IPS DF 6.9 (cell line): ENCODE data around the gene UBAP1.

ENCODE experiments used
- DNase-seq: peaks from one replicate; pipeline ENCODE4 v3.0.0-alpha.2; 2013; ENCODE audit warnings: low read depth, low spot score
- H3K27ac ChIP-seq: one replicate; pipeline ENCODE4 v1.5.1; 2013; ENCODE audit warnings: low read length, control low read depth
- H3K27me3 ChIP-seq: 2 replicates; pipeline ENCODE4 v1.6.1; 2013; ENCODE audit warnings: mild to moderate bottlenecking, low read length; ENCODE audit not compliant: control insufficient read depth, insufficient read depth
- H3K36me3 ChIP-seq: 2 replicates; pipeline ENCODE4 v1.6.1; 2013; ENCODE audit warnings: low read length; ENCODE audit not compliant: control insufficient read depth, insufficient read depth
- H3K4me1 ChIP-seq: 2 replicates; pipeline ENCODE4 v1.6.1; 2013; ENCODE audit warnings: low read length; ENCODE audit not compliant: control insufficient read depth, insufficient read depth
- H3K4me3 ChIP-seq: 2 replicates; pipeline ENCODE4 v1.5.1; 2013; ENCODE audit warnings: mild to moderate bottlenecking, low read length
- H3K9me3 ChIP-seq: 2 replicates; pipeline ENCODE4 v1.6.1; 2013; ENCODE audit warnings: low read length, inconsistent platforms; ENCODE audit not compliant: control insufficient read depth, insufficient read depth
- WGBS: extraction: QIAGEN DNeasy Blood & Tissue Kit; methylation state at CpG from one replicate; pipeline ENCODE4 v1.1.7; 2013; ENCODE audit warnings: mixed read lengths, missing lambda C conversion rate; ENCODE audit not compliant: insufficient read length, insufficient coverage; 5-methylcytosine and 5-hydroxymethylcytosine counted together

Gene UBAP1

DNA sequence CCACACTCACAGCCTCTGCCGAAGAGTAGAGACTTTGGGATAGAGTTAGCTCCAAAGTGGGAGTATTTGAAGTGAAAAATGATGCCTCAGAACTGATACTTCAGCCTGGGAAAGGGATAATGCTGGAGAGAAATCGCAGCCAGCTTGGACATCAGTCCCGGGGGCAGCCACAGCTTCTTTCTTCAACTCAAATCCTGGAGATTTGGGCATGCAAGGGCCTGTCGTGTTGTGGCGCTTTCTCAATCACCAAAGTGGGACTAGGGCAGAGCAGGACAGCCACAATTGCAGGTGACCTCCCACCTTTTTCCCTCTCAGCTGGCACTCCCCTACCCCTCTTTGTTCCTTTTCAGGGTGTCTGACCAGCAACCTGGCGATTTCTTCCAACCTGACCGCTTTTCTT, 70.4 kb downstream of the UBAP1 start:
- no peak overlapping the region for H3K27ac ChIP-seq
- no peaks in the 10 kb centered on the region for H3K4me1 ChIP-seq
- WGBS, result no CpG with 5 or more reads among the region's 7 CpGs
- no peak for DNase-seq
- H3K9me3 ChIP-seq, result no peaks in the 10 kb centered on the region
- no peaks in the 10 kb centered on the region for H3K27me3 ChIP-seq
- peaks cover 6% of the 10 kb centered on the region; the same call in 1 of the 2 replicates for H3K36me3 ChIP-seq
- H3K4me3 ChIP-seq, result no peak overlapping the region

DNA sequence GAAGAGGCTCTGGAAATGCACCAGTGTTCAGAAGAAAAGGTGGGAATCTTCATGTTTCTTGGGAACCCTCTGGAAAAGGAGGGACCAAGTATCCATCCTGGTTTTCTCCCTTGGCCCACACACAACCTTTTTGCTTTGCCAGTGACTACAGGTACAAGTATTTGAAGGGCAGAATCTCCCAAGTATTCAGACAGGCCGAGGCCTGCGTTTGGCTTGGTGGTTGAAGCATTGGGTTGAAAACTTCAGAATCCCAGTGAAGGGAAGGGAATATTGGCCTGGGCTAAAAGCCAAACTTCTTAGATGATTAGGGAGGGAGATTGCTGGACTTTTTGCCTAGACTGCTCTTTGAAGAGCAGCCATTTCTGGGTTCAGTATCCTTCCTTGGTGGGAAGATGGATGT, 71.9 kb downstream of the UBAP1 start:
- Histone ChIP-seq H3K9me3 (no peaks in the 10 kb centered on the region), H3K36me3 (peaks cover 6% of the 10 kb centered on the region; the same call in 1 of the 2 replicates), H3K4me1 (no peaks in the 10 kb centered on the region), H3K27me3 (no peaks in the 10 kb centered on the region), H3K27ac (no peak overlapping the region), H3K4me3 (no peak overlapping the region)
- no peak for DNase-seq
- no CpG with 5 or more reads among the region's 2 CpGs for WGBS

DNA sequence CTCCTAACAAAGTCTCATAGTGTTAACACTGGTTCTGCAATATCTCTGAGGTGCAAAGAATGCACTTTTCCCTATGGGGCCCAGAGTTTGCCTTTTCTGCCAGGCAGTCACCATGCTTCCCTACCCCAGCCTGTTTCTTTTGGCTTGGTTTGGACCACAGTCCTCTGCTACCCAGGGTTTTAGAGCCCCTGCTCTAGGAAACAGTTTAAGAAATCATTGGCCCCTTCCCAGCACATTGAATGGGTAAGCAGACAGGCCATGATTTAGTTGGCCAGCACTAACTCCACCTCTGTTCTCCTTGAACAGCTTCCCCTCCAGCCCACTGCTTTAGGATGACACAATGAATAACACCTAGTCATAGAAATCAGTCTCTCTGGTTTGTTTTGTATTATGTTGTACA, 73.2 kb downstream of the UBAP1 start:
- Histone ChIP-seq H3K27ac (no peak overlapping the region), H3K36me3 (peaks cover 6% of the 10 kb centered on the region; the same call in 1 of the 2 replicates)

DNA sequence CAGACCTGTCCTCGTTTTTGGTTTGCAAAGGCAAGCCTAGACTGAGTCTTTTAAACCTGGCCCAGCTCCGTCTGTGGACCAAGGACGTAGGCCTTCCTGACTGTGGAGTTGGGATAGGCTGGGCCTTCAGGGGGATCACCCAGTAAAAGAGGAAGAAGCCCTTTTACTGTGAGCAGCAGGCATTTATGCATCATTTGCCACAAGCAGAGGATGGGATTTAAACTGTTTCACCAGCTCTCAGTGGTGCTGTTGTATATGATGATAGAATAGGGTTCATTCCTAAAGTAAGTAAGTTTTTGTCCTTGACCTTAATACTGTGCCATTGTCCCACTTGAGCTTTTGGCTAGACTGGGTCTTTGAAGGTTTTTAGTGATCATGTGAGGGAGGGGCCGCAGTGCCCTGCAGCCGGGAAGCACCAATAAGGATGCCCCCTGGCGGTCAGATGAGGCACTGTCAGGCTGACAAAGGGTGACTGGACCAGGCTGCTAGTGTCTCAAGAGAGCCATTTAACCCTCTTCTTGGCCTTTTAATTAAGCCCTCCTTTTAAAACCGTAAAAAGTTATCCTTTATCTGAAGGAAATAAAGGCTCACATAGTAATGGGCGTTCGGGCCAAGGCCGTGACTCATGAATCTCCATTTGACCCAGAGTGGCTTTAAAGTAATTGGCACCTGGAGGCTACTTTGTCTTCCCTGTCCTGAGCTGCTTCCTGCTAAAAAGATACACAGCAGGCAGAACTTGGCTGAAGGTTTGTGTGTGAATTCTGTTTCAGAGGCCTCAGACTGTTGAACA, 74.0 kb downstream of the UBAP1 start:
- H3K36me3 ChIP-seq, result peaks cover 6% of the 10 kb centered on the region; the same call in 1 of the 2 replicates
- WGBS, result no CpG with 5 or more reads among the region's 10 CpGs
- no peaks in the 10 kb centered on the region for H3K27me3 ChIP-seq
- no peaks in the 10 kb centered on the region for H3K4me1 ChIP-seq
- no peak overlapping the region for H3K4me3 ChIP-seq
- DNase-seq, result peak; percentile 47
- no peak overlapping the region for H3K27ac ChIP-seq
- no peaks in the 10 kb centered on the region for H3K9me3 ChIP-seq

More for the DNA sequence above, 73.2 kb downstream of the UBAP1 start:
- Histone ChIP-seq H3K4me3 (no peak overlapping the region), H3K27me3 (no peaks in the 10 kb centered on the region), H3K9me3 (no peaks in the 10 kb centered on the region), H3K4me1 (no peaks in the 10 kb centered on the region)
- no peak for DNase-seq

DNA sequence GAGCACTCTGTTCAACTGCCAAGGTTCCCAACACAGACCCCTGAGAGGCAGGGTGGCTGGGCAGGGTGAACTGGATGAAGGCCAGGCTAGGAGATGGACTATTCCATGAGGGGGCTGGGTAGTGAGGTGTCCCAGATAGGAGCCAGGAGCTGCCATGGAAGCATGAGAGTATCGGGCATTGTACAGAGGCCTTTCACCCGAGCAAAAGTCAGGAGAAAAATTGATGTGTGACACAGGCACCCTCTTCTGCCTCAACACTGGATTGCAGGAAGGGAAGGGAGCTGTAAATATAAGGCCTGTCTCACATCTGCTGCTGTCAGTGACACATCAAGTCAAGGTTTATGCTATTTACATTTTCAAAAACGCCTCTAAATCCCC, 74.6 kb downstream of the UBAP1 start:
- no peak overlapping the region for H3K4me3 ChIP-seq
- H3K36me3 ChIP-seq, result peaks cover 6% of the 10 kb centered on the region; the same call in 1 of the 2 replicates
- H3K27ac ChIP-seq, result no peak overlapping the region
- no peaks in the 10 kb centered on the region for H3K27me3 ChIP-seq
- DNase-seq, result no peak
- no peaks in the 10 kb centered on the region for H3K9me3 ChIP-seq
- no CpG with 5 or more reads among the region's 3 CpGs for WGBS
- no peaks in the 10 kb centered on the region for H3K4me1 ChIP-seq

DNA sequence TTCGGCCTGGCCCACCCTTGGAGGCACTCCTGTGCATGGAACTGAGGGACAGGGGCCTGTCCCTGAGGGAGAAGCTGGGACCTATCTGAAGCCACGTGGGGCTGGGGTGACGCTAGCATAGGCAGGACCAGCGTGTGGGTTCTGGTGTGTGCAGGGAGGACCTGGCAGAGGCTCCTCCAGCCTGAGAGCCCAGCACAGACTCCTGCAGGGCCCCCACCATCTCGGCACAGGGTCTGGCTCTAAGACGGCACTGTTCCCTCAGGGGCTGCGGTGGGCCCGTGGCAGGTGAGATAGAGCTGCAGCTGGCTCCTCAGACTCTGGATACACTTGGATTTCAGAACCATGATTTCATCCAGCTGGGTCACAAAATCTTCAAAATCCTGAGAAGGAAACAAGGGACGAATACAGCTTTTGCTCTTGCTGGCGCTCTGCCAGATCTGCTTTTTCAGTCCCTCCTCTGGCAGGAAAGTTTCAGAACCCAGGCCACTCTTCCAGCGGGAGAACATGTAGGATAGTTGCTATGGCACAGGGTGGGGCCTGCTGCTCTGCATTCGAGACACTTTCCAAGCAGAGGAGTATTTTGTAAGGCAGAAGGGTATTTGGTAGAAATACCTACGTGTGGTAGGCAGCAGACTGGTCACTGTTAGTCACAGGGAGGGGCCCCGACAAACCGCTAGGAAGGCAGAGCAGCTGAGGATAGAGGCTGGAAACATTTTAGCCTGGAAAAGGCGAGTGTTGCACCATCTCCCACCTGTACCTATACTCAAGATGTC, 75.5 kb downstream of the UBAP1 start:
- H3K4me3 ChIP-seq, result no peak overlapping the region
- WGBS, result no CpG with 5 or more reads among the region's 16 CpGs

DNA sequence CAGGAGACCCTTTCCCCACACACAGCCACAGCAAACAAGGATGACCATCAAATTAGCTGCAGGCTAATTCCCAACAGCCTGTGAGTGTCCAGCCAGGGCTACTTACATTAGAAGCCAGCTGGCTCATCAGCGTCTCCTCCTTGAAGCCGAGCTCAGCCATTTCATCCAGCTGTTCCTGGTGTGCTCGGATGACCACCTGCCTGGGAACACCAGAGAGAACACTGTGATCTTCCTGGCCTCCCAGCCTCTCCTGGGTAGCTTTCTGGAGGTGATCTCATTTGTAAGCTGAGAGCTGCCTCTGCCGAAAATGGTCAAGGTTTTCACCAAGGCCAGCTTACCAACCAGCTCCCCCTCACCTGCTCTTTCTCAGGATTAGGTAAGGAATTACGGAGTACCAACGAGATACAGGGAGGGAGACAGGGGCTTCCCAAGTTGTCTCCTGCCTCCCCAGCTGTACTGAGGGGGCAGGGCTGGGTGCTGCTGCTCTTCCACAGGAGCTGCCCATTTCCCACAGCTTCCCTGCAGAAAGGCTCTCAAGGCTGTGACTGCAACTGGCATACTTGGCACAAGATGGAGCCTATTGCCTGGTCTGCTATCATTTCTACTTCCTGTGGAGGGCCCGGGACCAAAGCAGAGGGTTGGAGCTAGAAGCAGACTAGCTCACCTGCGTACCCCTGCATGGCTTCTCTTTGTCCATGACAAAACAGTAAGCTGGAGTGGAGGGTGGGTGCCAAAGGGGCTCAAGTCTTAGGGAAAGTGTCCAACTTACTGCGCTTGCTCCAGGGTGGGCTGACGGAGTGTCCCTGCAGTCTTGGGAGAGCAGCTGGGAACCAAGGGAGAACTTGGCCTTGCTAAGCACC, 76.4 kb downstream of the UBAP1 start:
- H3K27ac ChIP-seq, result no peak overlapping the region
- DNase-seq, result no peak
- WGBS, result no CpG with 5 or more reads among the region's 10 CpGs
- no peak overlapping the region for H3K4me3 ChIP-seq
- no peaks in the 10 kb centered on the region for H3K4me1 ChIP-seq
- peaks cover 8% of the 10 kb centered on the region; the same call in 1 of the 2 replicates for H3K36me3 ChIP-seq
- no peaks in the 10 kb centered on the region for H3K27me3 ChIP-seq
- no peaks in the 10 kb centered on the region for H3K9me3 ChIP-seq

More for the DNA sequence above, 75.5 kb downstream of the UBAP1 start:
- DNase-seq, result no peak
- Histone ChIP-seq H3K36me3 (peaks cover 5% of the 10 kb centered on the region; the same call in 1 of the 2 replicates), H3K9me3 (no peaks in the 10 kb centered on the region), H3K4me1 (no peaks in the 10 kb centered on the region), H3K27ac (no peak overlapping the region), H3K27me3 (no peaks in the 10 kb centered on the region)

DNA sequence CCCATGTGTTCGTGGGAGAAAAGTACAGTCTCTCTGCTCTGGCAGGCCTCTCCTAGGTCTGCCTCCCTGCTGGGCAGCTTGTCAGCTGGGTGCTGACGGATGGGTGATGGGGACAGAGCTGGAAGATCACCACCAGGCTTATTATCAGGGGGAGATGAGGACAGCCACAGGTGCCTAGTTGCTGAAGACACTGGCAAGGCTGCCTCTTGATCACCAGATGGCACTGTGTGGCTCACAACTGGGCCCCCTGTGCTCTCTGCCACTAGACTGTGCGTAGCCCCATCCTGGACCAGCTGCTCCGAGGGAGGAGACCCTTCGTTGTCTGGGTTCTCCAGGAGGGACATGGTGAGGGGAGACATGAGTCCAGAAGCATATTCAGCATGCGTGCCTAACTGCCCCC, 77.3 kb downstream of the UBAP1 start:
- H3K9me3 ChIP-seq, result no peaks in the 10 kb centered on the region
- H3K4me1 ChIP-seq, result no peaks in the 10 kb centered on the region
- no CpG with 5 or more reads among the region's 6 CpGs for WGBS
- H3K36me3 ChIP-seq, result peaks cover 8% of the 10 kb centered on the region; the same call in 1 of the 2 replicates
- H3K27me3 ChIP-seq, result no peaks in the 10 kb centered on the region
- no peak for DNase-seq
- H3K4me3 ChIP-seq, result no peak overlapping the region
- H3K27ac ChIP-seq, result no peak overlapping the region

DNA sequence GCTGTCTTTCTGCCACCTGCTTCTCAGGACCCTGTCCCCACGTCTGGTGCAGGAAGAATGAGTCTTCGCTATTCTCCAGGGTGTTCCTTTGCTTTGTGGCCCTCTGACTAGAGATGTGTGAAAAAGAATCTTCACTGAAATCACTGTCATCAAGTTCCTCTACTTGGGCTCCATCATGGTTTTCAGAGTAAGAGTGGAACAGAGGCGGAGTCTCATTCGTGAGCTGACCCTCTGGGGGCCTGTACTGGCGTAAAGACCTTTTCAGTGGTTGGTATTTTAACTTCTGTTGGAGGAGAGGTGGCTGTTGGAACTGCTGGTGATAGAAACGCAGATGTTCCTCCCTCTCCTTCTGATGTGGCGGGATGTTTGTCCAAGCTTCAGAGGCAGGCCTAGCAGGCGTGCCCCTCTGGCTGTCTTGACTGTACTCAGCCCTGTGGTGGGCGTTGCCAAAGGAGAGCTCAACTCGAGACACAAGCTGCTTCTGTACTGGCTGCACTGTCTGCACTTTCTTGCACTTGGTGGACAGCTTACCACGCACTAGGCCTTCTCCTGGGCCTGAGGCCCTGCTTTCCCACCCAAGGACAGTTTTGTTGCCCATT, 78.2 kb downstream of the UBAP1 start:
- no CpG with 5 or more reads among the region's 11 CpGs for WGBS
- Histone ChIP-seq H3K27me3 (no peaks in the 10 kb centered on the region), H3K9me3 (no peaks in the 10 kb centered on the region), H3K4me3 (no peak overlapping the region), H3K27ac (no peak overlapping the region), H3K36me3 (0 out of 2 replicates have a peak, but pooled peaks cover 4% of the 10 kb centered on the region), H3K4me1 (no peaks in the 10 kb centered on the region)
- no peak for DNase-seq

DNA sequence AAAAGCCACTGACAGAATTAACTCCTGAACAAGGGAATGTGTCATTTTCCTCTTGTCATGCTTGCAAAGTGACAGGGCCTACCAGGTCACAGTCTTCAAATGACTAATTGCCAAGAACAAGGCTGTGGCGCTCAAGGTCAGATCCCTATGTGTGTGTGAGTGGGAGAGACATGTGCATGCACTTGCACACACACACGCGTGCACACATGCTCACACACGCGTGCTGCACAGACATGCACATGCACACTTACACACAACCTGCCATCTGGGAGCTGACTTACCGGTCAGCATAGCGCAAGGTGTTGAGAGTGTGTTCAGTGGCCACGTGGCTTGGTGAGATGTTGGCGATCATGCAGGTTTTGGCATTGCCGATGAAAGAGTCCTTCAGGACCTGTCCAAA, 80.5 kb downstream of the UBAP1 start:
- Histone ChIP-seq H3K27ac (no peak overlapping the region), H3K36me3 (0 out of 2 replicates have a peak, but pooled peaks cover 4% of the 10 kb centered on the region), H3K4me1 (no peaks in the 10 kb centered on the region), H3K9me3 (no peaks in the 10 kb centered on the region), H3K27me3 (no peaks in the 10 kb centered on the region), H3K4me3 (no peak overlapping the region)
- no CpG with 5 or more reads among the region's 10 CpGs for WGBS
- DNase-seq, result no peak
